H9 (cell line): ENCODE results near the gene RAB27B. TPM values are rescaled to one million over a fixed set of nuclear protein-coding genes. Genes with fewer than 3 reads are reported as not detected.

Source experiments
- DNase-seq: peaks from one replicate; pipeline ENCODE4 v3.0.0-alpha.2; 2017
- H2AFZ ChIP-seq: one replicate; pipeline ENCODE4 v1.6.1; 2013; ENCODE audit warnings: mild to moderate bottlenecking, low read length, control low read depth, moderate library complexity
- H2AK5ac ChIP-seq: 2 replicates; pipeline ENCODE4 v1.6.1; 2013; ENCODE audit warnings: low read length, control low read depth, mixed read lengths; ENCODE audit not compliant: insufficient read length
- H2BK120ac ChIP-seq: one replicate; pipeline ENCODE4 v1.6.1; 2013; ENCODE audit warnings: low read depth, mild to moderate bottlenecking, low read length, control low read depth, inconsistent platforms; ENCODE audit not compliant: poor library complexity, severe bottlenecking
- H2BK12ac ChIP-seq: 2 replicates; pipeline ENCODE4 v1.6.1; 2013; ENCODE audit warnings: low read length, control low read depth, mixed read lengths, low read depth; ENCODE audit not compliant: insufficient read length
- H2BK15ac ChIP-seq: 2 replicates; pipeline ENCODE4 v1.6.1; 2013; ENCODE audit warnings: low read depth, low read length, control low read depth
- H2BK20ac ChIP-seq: one replicate; pipeline ENCODE4 v1.6.1; 2013; ENCODE audit warnings: low read depth, mild to moderate bottlenecking, low read length, control low read depth, inconsistent platforms; ENCODE audit not compliant: poor library complexity, severe bottlenecking
- H2BK5ac ChIP-seq: 2 replicates; pipeline ENCODE4 v1.6.1; 2013; ENCODE audit warnings: low read length, control low read depth, mixed read lengths; ENCODE audit not compliant: insufficient read length
- H3K14ac ChIP-seq: 2 replicates; pipeline ENCODE4 v1.6.1; 2013; ENCODE audit warnings: low read length, control low read depth; ENCODE audit not compliant: insufficient read depth
- H3K18ac ChIP-seq: 2 replicates; pipeline ENCODE4 v1.6.1; 2013; ENCODE audit warnings: low read depth, mild to moderate bottlenecking, mixed read lengths, low read length, control low read depth; ENCODE audit not compliant: insufficient read length
- H3K23ac ChIP-seq: 2 replicates; pipeline ENCODE4 v1.6.1; 2013; ENCODE audit warnings: low read length, control low read depth, mixed read lengths, low read depth; ENCODE audit not compliant: insufficient read length
- H3K23me2 ChIP-seq: 2 replicates; pipeline ENCODE4 v1.6.1; 2013; ENCODE audit warnings: low read depth, mild to moderate bottlenecking, mixed read lengths, low read length, control low read depth; ENCODE audit not compliant: insufficient read length, poor library complexity, severe bottlenecking
- H3K27ac ChIP-seq: 2 replicates; pipeline ENCODE4 v1.5.1; 2013; ENCODE audit warnings: low read length, control low read depth, mixed read lengths, low read depth; ENCODE audit not compliant: insufficient read length
- H3K27me3 ChIP-seq: 2 replicates; pipeline ENCODE4 v1.6.1; 2013; ENCODE audit warnings: low read length, control low read depth, inconsistent platforms; ENCODE audit not compliant: insufficient read depth
- H3K4ac ChIP-seq: 2 replicates; pipeline ENCODE4 v1.6.1; 2013; ENCODE audit warnings: low read depth, mild to moderate bottlenecking, control low read depth, inconsistent platforms, low read length, moderate library complexity
- H3K4me1 ChIP-seq: 2 replicates; pipeline ENCODE4 v1.6.1; 2013; ENCODE audit warnings: low read length, control low read depth, inconsistent platforms; ENCODE audit not compliant: insufficient read depth
- H3K4me2 ChIP-seq: 2 replicates; pipeline ENCODE4 v1.6.1; 2013; ENCODE audit warnings: low read length, control low read depth, mixed read lengths; ENCODE audit not compliant: insufficient read length, insufficient read depth
- H3K56ac ChIP-seq: 2 replicates; pipeline ENCODE4 v1.6.1; 2013; ENCODE audit warnings: low read depth, mild to moderate bottlenecking, mixed read lengths, low read length, control low read depth; ENCODE audit not compliant: insufficient read length
- H3K79me1 ChIP-seq: 2 replicates; pipeline ENCODE4 v1.6.1; 2013; ENCODE audit warnings: low read depth, mild to moderate bottlenecking, moderate library complexity, low read length, control low read depth, inconsistent platforms; ENCODE audit not compliant: insufficient read depth, poor library complexity, severe bottlenecking
- H3K79me2 ChIP-seq: 2 replicates; pipeline ENCODE4 v1.6.1; 2013; ENCODE audit warnings: low read length, control low read depth, inconsistent platforms; ENCODE audit not compliant: insufficient read depth
- H3K9ac ChIP-seq: 2 replicates; pipeline ENCODE4 v1.6.1; 2013; ENCODE audit warnings: low read length, control low read depth, mixed read lengths; ENCODE audit not compliant: insufficient read length; ENCODE audit errors: extremely low read depth
- H3K9me3 ChIP-seq: one replicate; pipeline ENCODE4 v1.6.1; 2013; ENCODE audit warnings: low read depth, low read length, inconsistent platforms; ENCODE audit not compliant: control insufficient read depth
- H3T11ph ChIP-seq: one replicate; pipeline ENCODE4 v1.6.1; 2013; ENCODE audit warnings: mild to moderate bottlenecking, low read length, control low read depth, inconsistent platforms
- H4K20me1 ChIP-seq: one replicate; pipeline ENCODE4 v1.6.1; 2013; ENCODE audit not compliant: control insufficient read depth, insufficient read length, insufficient read depth
- H4K5ac ChIP-seq: 2 replicates; pipeline ENCODE4 v1.6.1; 2013; ENCODE audit warnings: low read depth, mild to moderate bottlenecking, mixed read lengths, low read length, control low read depth; ENCODE audit not compliant: insufficient read length
- H4K8ac ChIP-seq: replicated peaks from 2 replicates; pipeline ENCODE4 v1.6.1; 2013; ENCODE audit warnings: low read length, control low read depth, mixed read lengths, low read depth; ENCODE audit not compliant: insufficient read length
- H4K91ac ChIP-seq: 2 replicates; pipeline ENCODE4 v1.6.1; 2013; ENCODE audit warnings: low read depth, mild to moderate bottlenecking, moderate library complexity, mixed read lengths, low read length, control low read depth; ENCODE audit not compliant: insufficient read length
- H3K27ac Mint-ChIP-seq, 3 experiments: 2 replicates in 2 of 3; 3 replicates in 1 of 3; pipeline ENCODE4 v1.8.0; 2020 to 2021; ENCODE audit warnings: mixed read lengths in 3 of 3, mild to moderate bottlenecking in 1 of 3, moderate library complexity in 1 of 3
- H3K27me3 Mint-ChIP-seq: 2 replicates; pipeline ENCODE4 v1.8.0; 2021; ENCODE audit warnings: low read depth, mild to moderate bottlenecking, moderate library complexity, mixed read lengths
- H3K36me3 Mint-ChIP-seq, 3 experiments: 2 replicates in 2 of 3; 3 replicates in 1 of 3; pipeline ENCODE4 v1.8.0; 2020 to 2021; ENCODE audit warnings: low read depth in 3 of 3, mixed read lengths in 3 of 3; ENCODE audit not compliant: insufficient read depth in 1 of 3
- H3K4me1 Mint-ChIP-seq, 2 experiments: 2 replicates each; pipeline ENCODE4 v1.8.0; 2020; ENCODE audit warnings: mixed read lengths in 2 of 2
- H3K4me3 Mint-ChIP-seq, 2 experiments: 2 replicates in 1 of 2; 3 replicates in 1 of 2; pipeline ENCODE4 v1.8.0; 2020 to 2021; ENCODE audit warnings: mild to moderate bottlenecking in 2 of 2, mixed read lengths in 2 of 2, moderate library complexity in 1 of 2
- H3K9me3 Mint-ChIP-seq, 2 experiments: 2 replicates in 1 of 2; 3 replicates in 1 of 2; pipeline ENCODE4 v1.8.0; 2020; ENCODE audit warnings: mild to moderate bottlenecking in 2 of 2, mixed read lengths in 2 of 2, moderate library complexity in 1 of 2
- WGBS: extraction: QIAGEN DNeasy Blood & Tissue Kit; methylation state at CpG from one replicate; pipeline ENCODE4 v1.1.7; 2013; ENCODE audit warnings: missing lambda C conversion rate, low lambda C conversion rate, mixed read lengths; ENCODE audit not compliant: insufficient read length; ENCODE audit errors: extremely low coverage; 5-methylcytosine and 5-hydroxymethylcytosine counted together
- total RNA-seq: library from RNA; stranded (reverse); gene quantifications from 2 replicates; pipeline ENCODE4 v1.2.1, GENCODE V29; 2021
- TF ChIP-seq, protein P1 (sequence below): fragments of 200-600 bp; sonication (generic); conservative IDR thresholded peaks from 3 replicates; pipeline ENCODE4 v1.8.0; 2021; ENCODE audit warnings: antibody characterized with exemption, mild to moderate bottlenecking

Gene RAB27B
- total RNA-seq, 1 experiment from 2014 or later = 0.15 TPM

DNA sequence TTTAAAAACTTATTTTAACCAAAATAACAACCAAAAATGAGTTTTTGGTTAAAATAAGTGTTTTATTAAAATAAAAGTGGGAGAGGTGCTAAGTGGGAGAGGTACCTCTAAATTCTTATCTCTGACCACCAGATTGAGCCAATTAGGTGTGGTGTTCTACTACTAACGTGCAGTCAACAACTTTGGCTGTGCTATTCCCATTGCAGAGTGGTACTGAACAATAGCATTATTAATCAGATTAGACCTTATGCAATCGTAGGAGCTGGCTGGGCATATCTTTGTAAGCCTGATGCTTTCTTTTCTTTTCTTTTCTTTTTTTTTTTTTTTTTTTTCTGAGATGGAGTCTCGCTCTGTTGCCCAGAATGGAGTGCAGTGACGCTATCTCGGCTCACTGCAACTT, 38.9 kb downstream of the RAB27B start:
- no peaks in the 10 kb centered on the region for H3K9me3 ChIP-seq
- H3K4me3 Mint-ChIP-seq = no peak overlapping the region
- TF ChIP-seq, protein P1, sequence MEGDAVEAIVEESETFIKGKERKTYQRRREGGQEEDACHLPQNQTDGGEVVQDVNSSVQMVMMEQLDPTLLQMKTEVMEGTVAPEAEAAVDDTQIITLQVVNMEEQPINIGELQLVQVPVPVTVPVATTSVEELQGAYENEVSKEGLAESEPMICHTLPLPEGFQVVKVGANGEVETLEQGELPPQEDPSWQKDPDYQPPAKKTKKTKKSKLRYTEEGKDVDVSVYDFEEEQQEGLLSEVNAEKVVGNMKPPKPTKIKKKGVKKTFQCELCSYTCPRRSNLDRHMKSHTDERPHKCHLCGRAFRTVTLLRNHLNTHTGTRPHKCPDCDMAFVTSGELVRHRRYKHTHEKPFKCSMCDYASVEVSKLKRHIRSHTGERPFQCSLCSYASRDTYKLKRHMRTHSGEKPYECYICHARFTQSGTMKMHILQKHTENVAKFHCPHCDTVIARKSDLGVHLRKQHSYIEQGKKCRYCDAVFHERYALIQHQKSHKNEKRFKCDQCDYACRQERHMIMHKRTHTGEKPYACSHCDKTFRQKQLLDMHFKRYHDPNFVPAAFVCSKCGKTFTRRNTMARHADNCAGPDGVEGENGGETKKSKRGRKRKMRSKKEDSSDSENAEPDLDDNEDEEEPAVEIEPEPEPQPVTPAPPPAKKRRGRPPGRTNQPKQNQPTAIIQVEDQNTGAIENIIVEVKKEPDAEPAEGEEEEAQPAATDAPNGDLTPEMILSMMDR = no peak
- H3K27me3 Mint-ChIP-seq = no peaks in the 10 kb centered on the region
- H3T11ph ChIP-seq = no peak overlapping the region
- no peak overlapping the region for H3K27ac ChIP-seq
- no peaks in the 10 kb centered on the region for H3K27me3 ChIP-seq
- no peaks in the 10 kb centered on the region for H3K36me3 Mint-ChIP-seq
- peaks cover 0 to 4% of the 10 kb centered on the region in 2 experiments; a peak in 1 of 5 replicates for H3K9me3 Mint-ChIP-seq
- H2BK120ac ChIP-seq = no peak overlapping the region
- no peak overlapping the region for H4K8ac ChIP-seq
- H3K4me2 ChIP-seq = no peak overlapping the region
- H2BK20ac ChIP-seq = no peak overlapping the region
- no peaks in the 10 kb centered on the region for H3K79me2 ChIP-seq
- H2BK15ac ChIP-seq = no peak overlapping the region
- no peaks in the 10 kb centered on the region for H4K20me1 ChIP-seq
- no peak overlapping the region for H3K23ac ChIP-seq
- H3K23me2 ChIP-seq = no peaks in the 10 kb centered on the region
- H4K91ac ChIP-seq = no peak overlapping the region
- H3K14ac ChIP-seq = no peak overlapping the region
- no peak overlapping the region for H2AFZ ChIP-seq
- H2BK12ac ChIP-seq = no peak overlapping the region
- H3K27ac Mint-ChIP-seq = no peak overlapping the region
- no peaks in the 10 kb centered on the region for H3K79me1 ChIP-seq
- H3K56ac ChIP-seq = no peak overlapping the region
- H3K4ac ChIP-seq = no peak overlapping the region
- no peak overlapping the region for H2AK5ac ChIP-seq
- H4K5ac ChIP-seq = no peak overlapping the region
- no peak overlapping the region for H3K9ac ChIP-seq
- H3K4me1 Mint-ChIP-seq = no peaks in the 10 kb centered on the region
- H3K4me1 ChIP-seq = no peaks in the 10 kb centered on the region
- no peak for DNase-seq
- no CpG with 5 or more reads among the region's 5 CpGs for WGBS
- no peak overlapping the region for H3K18ac ChIP-seq
- no peak overlapping the region for H2BK5ac ChIP-seq
